Measurements from ENCODE around the gene KIAA0825. TPM values are rescaled to one million over a fixed set of nuclear protein-coding genes. Genes with fewer than 3 reads are reported as not detected.

Gene KIAA0825
- total RNA-seq, 1 donor: 9.5 TPM

DNA sequence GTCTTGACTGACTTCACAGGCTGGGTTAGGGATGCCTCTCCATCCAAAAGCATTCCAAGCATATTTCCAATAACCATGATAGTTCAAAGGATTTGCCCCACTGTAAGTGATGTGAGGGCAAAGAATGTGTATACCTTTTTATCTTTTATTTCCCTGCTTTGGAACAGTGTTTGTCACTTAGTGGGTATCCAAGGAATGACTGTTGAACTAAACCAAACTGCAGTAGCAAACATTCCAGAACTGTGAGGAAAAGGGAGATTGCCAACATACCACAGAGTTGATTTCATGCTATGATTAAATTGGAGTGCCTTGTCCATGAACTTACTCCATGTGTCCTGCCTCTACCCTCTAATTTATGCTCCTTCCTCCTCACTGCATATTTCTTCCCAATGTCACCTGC is 400.0 kb downstream of the KIAA0825 start:
- DNase-seq (ENCODE audit: low read depth): no peak
- TF ChIP-seq, protein P1, sequence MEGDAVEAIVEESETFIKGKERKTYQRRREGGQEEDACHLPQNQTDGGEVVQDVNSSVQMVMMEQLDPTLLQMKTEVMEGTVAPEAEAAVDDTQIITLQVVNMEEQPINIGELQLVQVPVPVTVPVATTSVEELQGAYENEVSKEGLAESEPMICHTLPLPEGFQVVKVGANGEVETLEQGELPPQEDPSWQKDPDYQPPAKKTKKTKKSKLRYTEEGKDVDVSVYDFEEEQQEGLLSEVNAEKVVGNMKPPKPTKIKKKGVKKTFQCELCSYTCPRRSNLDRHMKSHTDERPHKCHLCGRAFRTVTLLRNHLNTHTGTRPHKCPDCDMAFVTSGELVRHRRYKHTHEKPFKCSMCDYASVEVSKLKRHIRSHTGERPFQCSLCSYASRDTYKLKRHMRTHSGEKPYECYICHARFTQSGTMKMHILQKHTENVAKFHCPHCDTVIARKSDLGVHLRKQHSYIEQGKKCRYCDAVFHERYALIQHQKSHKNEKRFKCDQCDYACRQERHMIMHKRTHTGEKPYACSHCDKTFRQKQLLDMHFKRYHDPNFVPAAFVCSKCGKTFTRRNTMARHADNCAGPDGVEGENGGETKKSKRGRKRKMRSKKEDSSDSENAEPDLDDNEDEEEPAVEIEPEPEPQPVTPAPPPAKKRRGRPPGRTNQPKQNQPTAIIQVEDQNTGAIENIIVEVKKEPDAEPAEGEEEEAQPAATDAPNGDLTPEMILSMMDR (IDR thresholded peaks at IDR 0.05; ENCODE audit: insufficient read depth, low read depth, low read length): no peak
- H3K4me3 ChIP-seq (ENCODE audit: low read depth, low read length): no peak overlapping the region

DNA sequence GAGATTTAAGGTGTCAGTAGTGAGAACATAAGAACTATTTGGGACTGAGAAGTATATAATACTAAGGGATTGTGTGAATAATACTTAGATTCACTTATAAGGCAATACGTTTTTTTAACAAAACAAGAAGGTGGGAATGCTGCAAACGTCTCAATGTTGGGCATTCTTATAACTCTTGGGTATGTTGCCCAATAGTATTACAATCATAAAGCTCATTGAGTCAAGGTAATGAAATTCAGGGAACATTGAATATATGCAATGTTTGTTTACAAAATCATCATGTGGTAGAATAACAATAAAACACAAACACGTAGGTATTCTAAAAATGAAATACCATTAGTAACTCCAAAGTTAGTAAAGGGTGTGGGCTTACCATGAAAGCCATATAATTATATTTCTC is 400.7 kb downstream of the KIAA0825 start:
- H3K4me3 ChIP-seq (ENCODE audit: low read depth, low read length): no peak overlapping the region
- TF ChIP-seq, protein P1 (IDR thresholded peaks at IDR 0.05; ENCODE audit: insufficient read depth, low read depth, low read length): no peak
- DNase-seq (ENCODE audit: low read depth): no peak

DNA sequence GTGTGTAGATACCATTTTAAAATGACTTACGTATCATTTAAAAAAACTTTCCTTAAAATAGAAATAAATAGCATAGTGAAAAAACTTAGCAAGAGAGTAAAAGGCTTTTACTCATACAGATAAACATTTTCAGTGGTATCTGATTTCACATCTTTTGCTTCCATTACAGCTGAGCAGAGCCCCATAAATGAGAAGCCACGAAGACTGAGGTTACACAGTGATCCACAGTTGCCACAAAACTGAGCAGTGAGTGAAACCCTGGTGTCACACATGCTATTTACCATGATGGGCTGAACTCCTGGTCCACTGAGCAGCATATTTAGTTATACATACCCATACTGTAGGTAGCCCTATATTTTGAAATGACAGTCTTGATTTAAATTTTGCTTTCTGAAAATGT is 401.2 kb downstream of the KIAA0825 start:
- DNase-seq (ENCODE audit: low read depth): peak; percentile 14
- H3K4me3 ChIP-seq (ENCODE audit: low read depth, low read length): no peak overlapping the region
- TF ChIP-seq, protein P1 (IDR thresholded peaks at IDR 0.05; ENCODE audit: insufficient read depth, low read depth, low read length): no peak

DNA sequence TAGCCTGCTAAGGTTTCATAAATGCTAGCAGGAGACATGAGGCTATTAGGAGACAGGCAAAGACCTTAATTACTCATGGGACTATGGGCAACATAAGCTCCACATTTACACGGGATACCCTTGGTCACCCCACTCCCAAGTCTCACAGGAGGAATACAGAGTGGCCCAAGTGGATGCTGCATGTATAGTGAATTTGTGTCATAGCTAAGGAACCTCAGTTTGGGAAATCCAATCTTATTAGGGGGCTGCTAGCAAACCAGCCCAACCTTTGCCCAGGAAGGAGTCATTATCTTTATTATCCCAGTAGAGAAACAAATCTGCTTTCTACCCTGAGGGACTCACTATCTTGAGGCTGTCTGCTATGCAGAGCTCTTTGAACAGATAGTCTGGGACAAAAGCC is 405.9 kb downstream of the KIAA0825 start:
- no peak for DNase-seq (ENCODE audit: low read depth)
- no peak overlapping the region for H3K4me3 ChIP-seq (ENCODE audit: low read depth, low read length)
- TF ChIP-seq, protein P1 (IDR thresholded peaks at IDR 0.05; ENCODE audit: insufficient read depth, low read depth, low read length): no peak

DNA sequence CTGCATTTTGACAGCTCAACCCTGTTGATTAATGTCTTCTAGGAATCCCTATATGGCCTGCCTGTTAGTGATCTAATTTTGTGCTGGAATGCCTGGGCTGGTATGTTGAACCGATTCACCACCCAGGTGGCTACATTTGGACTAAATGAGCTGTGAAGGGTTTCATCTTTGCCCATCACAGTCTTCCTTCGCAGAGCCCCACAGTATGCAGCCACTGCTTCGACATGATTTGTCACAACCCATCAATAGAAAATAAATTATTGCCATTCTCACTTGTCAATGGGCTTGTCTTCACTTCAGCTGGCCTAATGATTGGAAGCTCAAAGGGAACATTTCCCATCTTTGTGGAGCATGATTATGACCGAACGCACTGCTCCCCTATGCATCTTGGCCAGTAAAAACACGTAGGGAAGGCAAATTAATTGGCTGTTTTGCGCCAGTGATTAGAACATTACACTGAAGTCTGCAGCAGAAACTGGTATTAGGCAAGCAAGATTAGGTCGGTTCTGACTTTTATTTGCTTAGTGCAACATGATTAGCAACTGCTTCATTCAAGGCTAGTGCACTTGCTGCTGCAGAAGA is 408.5 kb downstream of the KIAA0825 start:
- TF ChIP-seq, protein P1 (IDR thresholded peaks at IDR 0.05; ENCODE audit: insufficient read depth, low read depth, low read length): no peak
- no peak overlapping the region for H3K4me3 ChIP-seq (ENCODE audit: low read depth, low read length)
- DNase-seq (ENCODE audit: low read depth): no peak

DNA sequence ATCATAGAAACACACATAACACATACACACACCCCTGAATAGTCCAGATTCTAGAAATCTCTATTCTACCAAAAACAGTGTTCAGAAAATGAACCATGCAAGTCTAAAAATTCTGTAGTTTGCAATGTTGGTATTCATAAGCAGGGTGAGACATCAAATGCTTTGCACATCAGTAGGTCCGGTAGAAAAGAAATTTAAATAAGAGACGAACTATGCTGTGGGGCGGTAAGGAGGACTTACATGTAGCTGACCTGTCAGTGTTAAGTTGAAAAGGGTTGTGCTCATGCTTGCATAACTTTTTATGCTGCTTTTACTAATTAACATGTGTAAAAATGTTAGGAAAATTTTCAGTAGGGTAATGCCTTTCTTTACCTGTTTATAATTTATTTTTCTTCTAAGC is 409.1 kb downstream of the KIAA0825 start:
- DNase-seq (ENCODE audit: low read depth): no peak
- H3K4me3 ChIP-seq (ENCODE audit: low read depth, low read length): no peak overlapping the region
- TF ChIP-seq, protein P1 (IDR thresholded peaks at IDR 0.05; ENCODE audit: insufficient read depth, low read depth, low read length): no peak

DNA sequence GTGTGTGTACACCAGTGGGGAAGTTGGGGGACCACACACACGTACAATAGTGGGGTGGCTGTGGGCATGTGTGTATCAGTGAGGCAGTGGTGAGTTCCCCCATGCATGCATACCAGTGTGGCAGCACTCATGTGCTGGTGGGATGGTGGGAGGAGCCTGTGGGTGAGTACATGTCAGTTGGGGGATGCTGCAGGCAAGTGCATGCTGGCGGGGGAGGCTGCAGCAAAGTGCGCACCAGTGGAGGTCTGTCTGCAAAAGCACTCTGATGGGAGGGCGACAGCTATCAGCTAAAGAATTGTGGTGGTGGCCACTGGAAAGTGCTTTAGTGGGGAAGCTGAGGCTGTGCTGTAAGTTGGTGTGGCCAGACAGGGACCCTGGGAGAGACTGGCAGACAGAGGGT is 418.8 kb downstream of the KIAA0825 start:
- TF ChIP-seq, protein P1 (IDR thresholded peaks at IDR 0.05; ENCODE audit: insufficient read depth, low read depth, low read length): no peak

More for the DNA sequence above, 418.8 kb downstream of the KIAA0825 start:
- DNase-seq (ENCODE audit: low read depth): no peak
- H3K4me3 ChIP-seq (ENCODE audit: low read depth, low read length): no peak overlapping the region

All from fibroblast of villous mesenchyme (primary cell).